ENCODE measurements around the gene SMG9. TPM values are rescaled to one million over a fixed set of nuclear protein-coding genes. Genes with fewer than 3 reads are reported as not detected.

Gene SMG9
- polyA plus RNA-seq, 1 experiment: 9.2 TPM

- CTCF ChIA-PET: interaction anchor here (1.0 to 1.8 kb wide), 2 partner anchors 15 to 49 kb away, joined by 3 to 4 read pairs; no protein-coding TSS in a partner anchor
- Histone ChIP-seq H3K27me3 (ENCODE audit: control insufficient read depth, insufficient read depth, low read length) (no peaks in the 10 kb centered on the region), H3K4me3 (ENCODE audit: low read depth, low read length) (no peak overlapping the region), H3K9me3 (ENCODE audit: control insufficient read depth, insufficient read depth, low read length) (no peaks in the 10 kb centered on the region), H3K27ac (ENCODE audit: low read depth, low read length) (no peak overlapping the region)
- POLR2A ChIA-PET: no interaction called here
- TF ChIP-seq CTCF (IDR thresholded peaks at IDR 0.05; ENCODE audit: low read depth, low read length): no peak
- no peak for DNase-seq (ENCODE audit: low read depth, low spot score)
These were observed 6.2 kb upstream of the SMG9 start for GRCh38 chr19:43760941-43761340.

- CTCF ChIA-PET: interaction anchor here (1.0 to 1.4 kb wide), 2 partner anchors 14 to 15 kb away, joined by 4 to 5 read pairs; no protein-coding TSS in a partner anchor
- DNase-seq (ENCODE audit: low read depth, low spot score): no peak
- Histone ChIP-seq H3K27ac (ENCODE audit: low read depth, low read length) (no peak overlapping the region), H3K27me3 (ENCODE audit: control insufficient read depth, insufficient read depth, low read length) (no peaks in the 10 kb centered on the region), H3K4me3 (ENCODE audit: low read depth, low read length) (no peak overlapping the region), H3K9me3 (ENCODE audit: control insufficient read depth, insufficient read depth, low read length) (no peaks in the 10 kb centered on the region)
- POLR2A ChIA-PET: interaction anchor here (0.9 kb wide), 2 partner anchors 15 to 90 kb away, joined by 3 read pairs; partner anchors contain the start of gene PLAUR
- peak; percentile 64 for TF ChIP-seq CTCF (IDR thresholded peaks at IDR 0.05; ENCODE audit: low read depth, low read length)
These were observed 4.8 kb upstream of the SMG9 start for GRCh38 chr19:43759515-43759914.

- CTCF ChIA-PET: interaction anchor here (0.8 to 5.2 kb wide), 5 partner anchors 10 to 87 kb away, joined by 3 to 30 read pairs (median 5); no protein-coding TSS in a partner anchor
- H3K9me3 ChIP-seq (ENCODE audit: control insufficient read depth, insufficient read depth, low read length): no peaks in the 10 kb centered on the region
- TF ChIP-seq CTCF (IDR thresholded peaks at IDR 0.05; ENCODE audit: low read depth, low read length): no peak
- POLR2A ChIA-PET: interaction anchor here (0.5 to 1.9 kb wide), 8 partner anchors 8 to 87 kb away, joined by 3 to 14 read pairs (median 5); partner anchors contain the start of genes PLAUR and ZNF283
- H3K27me3 ChIP-seq (ENCODE audit: control insufficient read depth, insufficient read depth, low read length): no peaks in the 10 kb centered on the region
- peak overlapping the region; percentile 100 for H3K27ac ChIP-seq (ENCODE audit: low read depth, low read length)
- H3K4me3 ChIP-seq (ENCODE audit: low read depth, low read length): peak overlapping the region; percentile 88
- DNase-seq (ENCODE audit: low read depth, low spot score): no peak
These were observed 567 bp upstream of the SMG9 start for GRCh38 chr19:43755256-43755801.

GRCh38 chr19:43754253-43754502 lies 584 bp downstream of the SMG9 start:
- Histone ChIP-seq H3K9me3 (ENCODE audit: control insufficient read depth, insufficient read depth, low read length) (no peaks in the 10 kb centered on the region), H3K27ac (ENCODE audit: low read depth, low read length) (peak overlapping the region; percentile 57), H3K4me3 (ENCODE audit: low read depth, low read length) (peak overlapping the region; percentile 88), H3K27me3 (ENCODE audit: control insufficient read depth, insufficient read depth, low read length) (no peaks in the 10 kb centered on the region)
- CTCF ChIA-PET: interaction anchor here (1.6 to 5.2 kb wide), 3 partner anchors 12 to 86 kb away, joined by 5 to 30 read pairs (median 8); no protein-coding TSS in a partner anchor
- no peak for DNase-seq (ENCODE audit: low read depth, low spot score)
- POLR2A ChIA-PET: interaction anchor here (1.0 to 2.3 kb wide), 7 partner anchors 9 to 86 kb away, joined by 3 to 14 read pairs (median 5); partner anchors contain the start of gene ZNF283
- TF ChIP-seq CTCF (IDR thresholded peaks at IDR 0.05; ENCODE audit: low read depth, low read length): no peak

- Histone ChIP-seq H3K4me3 (ENCODE audit: low read depth, low read length) (no peak overlapping the region), H3K9me3 (ENCODE audit: control insufficient read depth, insufficient read depth, low read length) (no peaks in the 10 kb centered on the region), H3K27me3 (ENCODE audit: control insufficient read depth, insufficient read depth, low read length) (no peaks in the 10 kb centered on the region), H3K27ac (ENCODE audit: low read depth, low read length) (peak overlapping the region; percentile 3)
- no peak for DNase-seq (ENCODE audit: low read depth, low spot score)
- POLR2A ChIA-PET: interaction anchor here (2.3 kb wide), 1 partner anchor 13 kb away, joined by 6 read pairs; no protein-coding TSS in a partner anchor
- CTCF ChIA-PET: interaction anchor here (0.5 to 2.5 kb wide), 6 partner anchors 14 to 120 kb away, joined by 3 to 8 read pairs (median 4); no protein-coding TSS in a partner anchor
- TF ChIP-seq CTCF (IDR thresholded peaks at IDR 0.05; ENCODE audit: low read depth, low read length): no peak
These were observed 2.4 kb downstream of the SMG9 start for GRCh38 chr19:43752287-43752875.
